Activated CD4-positive, CD25-positive, alpha-beta regulatory T cell (primary cell): ENCODE results near the gene FBN2.
"Not testable (repeated sequence)": the region's sequence is repeated elsewhere in the genome, so short reads cannot be mapped to it uniquely, and the experiment has no call there.

Experiments used
- DNase-seq, 4 experiments: peaks; one replicate each; lab custom pipeline; 2025; lab: John Stamatoyannopoulos, UW

Gene FBN2

DNA sequence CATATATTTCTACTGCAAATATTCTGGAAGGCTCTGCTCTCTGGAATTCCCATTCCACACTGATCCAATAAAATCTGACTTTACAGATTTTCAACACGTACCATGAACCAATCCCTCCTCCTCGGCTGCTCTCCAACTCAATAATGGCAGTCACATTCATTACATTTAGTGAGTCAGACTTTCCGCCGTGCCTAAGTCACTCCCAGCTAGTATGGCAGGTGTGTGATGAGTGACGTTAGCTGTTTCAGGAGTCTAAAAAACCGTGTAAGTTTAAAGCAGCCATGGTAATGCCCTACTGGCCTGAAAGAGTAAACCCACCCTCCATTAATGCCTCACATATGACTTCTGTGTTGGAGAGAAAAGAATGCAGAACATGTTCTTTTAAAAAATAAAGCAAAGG lies 3.3 kb downstream of the FBN2 start:
- no peak for DNase-seq

DNA sequence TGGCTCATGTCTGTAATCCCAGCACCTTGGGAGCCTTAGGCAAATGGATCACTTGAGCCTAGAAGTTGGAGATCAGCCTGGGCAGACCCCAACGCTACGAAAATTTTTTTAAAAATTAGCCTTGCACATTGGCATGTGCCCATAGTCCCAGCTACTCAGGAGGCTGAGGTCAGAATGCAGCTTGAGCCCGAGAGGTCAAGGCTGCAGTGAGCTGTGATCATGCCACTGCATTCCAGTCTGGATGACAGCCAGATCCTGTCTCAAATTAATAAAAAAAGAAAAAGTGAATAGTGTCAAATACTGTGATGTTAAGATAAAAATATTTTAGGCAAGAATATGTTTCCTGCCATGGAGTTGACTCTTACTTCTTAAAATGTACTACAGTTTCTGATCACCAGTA lies 5.3 kb downstream of the FBN2 start:
- no peak for DNase-seq

DNA sequence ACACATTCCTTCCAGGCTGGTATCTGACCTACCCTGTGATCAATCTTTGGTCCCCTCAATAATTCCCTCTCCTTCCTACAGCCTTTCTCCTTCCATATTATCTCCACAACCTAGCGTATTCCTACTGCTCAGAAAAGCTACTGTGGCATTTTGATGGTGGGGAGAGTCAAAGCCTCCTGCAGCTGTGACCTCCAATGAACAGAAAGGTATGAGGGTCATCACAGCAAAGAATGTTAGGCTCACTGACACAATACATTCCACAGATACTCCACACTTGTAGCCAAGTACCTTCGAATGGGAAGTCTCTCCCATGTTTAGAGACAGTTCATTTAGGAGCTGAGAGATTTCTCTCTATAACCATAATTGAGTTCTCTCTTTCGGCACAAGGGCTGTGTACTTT lies 5.9 kb downstream of the FBN2 start:
- no peak for DNase-seq

DNA sequence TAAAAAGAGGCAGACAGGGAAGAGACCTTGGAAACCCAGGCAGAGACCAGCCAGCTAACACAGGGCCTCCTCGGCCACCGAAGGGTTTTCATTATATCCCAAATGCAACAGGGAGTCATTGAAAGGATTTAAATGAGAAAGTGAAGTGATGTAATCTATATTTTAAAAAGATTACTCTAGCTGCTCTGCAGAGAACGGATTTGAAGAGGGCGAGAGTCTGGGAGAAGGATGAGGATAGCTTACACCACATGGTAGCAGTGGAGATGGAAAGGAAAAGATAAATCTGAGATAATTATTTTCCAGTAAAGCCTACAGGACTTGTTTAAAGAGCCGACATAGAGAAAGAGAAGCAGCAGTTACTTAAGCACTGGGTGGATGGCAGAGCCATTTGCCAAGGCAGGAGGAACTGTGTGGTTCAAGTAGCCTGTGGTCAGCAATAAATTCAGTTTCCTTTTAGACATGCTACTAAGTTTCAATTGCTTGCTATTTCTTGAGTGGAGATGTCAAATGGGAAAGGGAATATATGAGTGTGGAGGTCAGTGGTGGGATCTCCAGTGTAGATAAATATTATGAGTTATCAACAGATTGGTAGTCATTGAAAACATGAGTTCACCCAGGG lies 9.3 kb downstream of the FBN2 start:
- no peak for DNase-seq

DNA sequence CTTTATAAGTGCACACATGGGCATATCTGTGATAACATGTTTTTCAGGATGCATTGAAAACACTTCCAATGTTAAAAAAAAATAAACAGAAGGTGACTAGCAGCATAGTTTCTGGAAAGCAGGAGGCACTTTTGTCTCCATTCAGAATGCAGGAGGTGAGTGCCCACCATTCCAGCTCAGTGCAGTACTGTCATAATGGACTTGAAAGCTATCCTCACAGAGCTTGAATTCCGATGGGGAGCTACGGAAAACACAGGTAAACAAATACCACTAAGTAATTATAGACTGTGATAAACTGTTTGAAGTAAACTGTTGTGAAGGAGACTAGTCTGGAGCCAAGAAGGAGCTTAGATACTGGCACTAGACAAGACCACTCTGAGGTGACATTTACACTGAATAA lies 9.9 kb downstream of the FBN2 start:
- DNase-seq, result no peak

DNA sequence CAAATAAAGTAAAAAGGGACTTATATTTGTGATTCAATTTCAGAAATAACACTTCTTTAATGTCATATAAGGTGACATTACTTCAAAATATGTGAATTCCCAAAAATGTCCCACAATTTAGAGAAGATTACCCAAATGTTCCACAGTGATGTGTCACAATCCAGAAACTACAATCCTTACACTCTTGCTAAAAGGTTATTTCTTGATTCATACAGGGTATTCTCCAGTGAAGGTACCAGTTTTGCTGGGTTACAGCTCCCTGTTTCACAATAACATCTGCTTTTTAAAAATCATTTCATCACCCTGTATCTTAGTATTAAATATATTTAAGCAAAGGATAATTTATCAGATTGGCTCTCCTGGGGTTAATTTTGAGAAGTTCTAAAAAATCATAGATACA lies 11.0 kb downstream of the FBN2 start:
- DNase-seq, result no peak

DNA sequence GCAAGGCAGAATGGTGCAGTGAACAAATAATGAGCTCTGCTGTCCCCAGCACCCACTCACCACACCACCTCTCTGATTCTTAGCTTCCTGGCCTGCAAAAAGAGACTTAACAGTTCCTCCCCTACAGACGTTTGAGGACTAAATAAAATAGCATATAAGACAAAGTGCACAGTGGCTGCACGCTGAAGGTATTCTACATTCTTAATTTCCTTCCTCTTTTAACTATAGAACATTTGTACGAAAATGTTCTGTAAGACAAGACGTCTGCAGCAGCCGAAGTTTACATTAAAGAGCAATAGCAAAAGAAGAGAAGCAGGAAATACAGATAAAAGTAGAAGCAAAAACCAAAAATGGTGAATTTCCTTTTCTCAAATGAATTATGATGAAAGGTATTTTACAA lies 15.7 kb downstream of the FBN2 start:
- DNase-seq, result no peak

DNA sequence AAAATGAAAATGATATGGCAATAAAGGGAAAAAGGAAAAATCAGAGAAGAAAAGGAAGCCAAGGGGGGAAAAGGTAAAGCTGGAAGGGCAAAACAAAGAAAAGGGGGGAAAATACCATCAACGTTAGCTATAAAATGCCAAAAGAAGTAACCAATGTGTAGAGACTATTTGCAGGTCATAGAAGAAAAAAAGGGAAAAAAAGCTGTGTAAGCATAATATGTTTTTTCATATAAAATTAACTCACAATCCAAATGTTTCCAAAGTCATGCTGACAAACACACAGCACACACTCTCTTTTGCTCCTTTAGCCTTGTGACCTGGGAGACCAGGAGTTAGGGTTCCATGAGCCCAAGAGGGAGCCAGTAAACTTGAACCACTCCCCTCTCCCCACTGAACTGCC lies 18.2 kb downstream of the FBN2 start:
- no peak for DNase-seq

DNA sequence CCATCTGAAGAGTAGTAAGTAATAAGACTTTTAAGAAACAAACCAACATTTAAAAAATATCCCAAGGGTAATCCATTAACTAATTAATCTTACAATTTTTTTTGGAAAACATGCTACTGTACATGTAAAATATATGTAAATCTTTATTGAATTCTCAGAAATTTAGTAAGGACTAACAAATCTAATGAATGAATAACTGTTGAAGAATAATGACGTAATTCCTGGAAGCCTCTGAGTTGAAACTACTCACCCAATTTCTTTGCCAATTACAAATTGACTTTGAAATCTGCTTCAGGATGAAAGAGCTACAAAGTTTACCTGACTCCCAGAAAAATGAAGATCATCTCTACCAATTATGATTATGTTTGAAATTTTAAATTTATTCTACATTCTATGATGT lies 21.1 kb downstream of the FBN2 start:
- DNase-seq, result no peak

DNA sequence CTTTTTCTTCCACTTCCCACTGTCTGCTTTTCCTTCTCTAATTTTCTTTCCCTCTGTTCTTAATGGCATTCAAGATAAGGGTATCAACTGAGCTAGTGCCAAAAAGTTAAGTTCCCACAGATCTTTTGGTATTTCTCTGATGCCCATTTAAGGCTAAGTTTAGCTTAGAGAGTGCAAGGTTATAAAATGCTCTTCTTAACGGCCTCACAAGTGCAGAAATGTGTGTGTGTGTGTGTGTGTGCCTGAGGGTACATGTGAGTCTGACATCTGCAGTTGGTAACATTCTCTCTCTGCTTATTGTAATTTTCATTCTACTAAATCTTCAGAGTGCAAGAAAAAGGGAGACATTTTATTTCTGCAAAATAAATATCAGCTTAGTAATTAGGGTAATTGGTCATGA lies 24.2 kb downstream of the FBN2 start:
- no peak for DNase-seq

DNA sequence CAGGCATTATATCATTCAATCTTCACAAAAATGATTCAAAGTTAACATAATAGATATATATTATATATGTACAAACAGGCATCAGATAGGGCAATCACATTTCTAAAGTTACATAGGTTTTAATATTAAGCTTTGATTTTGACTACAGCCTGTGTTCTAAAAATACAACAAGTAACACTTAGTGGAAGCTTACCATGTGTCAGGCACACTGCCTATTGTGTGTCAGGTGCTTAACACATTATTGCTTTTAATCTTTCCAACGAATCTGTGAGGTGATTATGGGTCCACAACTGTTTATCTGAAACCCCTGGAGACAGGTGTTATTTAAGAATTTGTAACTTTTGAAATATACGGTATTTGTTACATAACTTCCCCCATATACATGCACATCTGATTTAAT lies 25.2 kb downstream of the FBN2 start:
- no peak for DNase-seq

DNA sequence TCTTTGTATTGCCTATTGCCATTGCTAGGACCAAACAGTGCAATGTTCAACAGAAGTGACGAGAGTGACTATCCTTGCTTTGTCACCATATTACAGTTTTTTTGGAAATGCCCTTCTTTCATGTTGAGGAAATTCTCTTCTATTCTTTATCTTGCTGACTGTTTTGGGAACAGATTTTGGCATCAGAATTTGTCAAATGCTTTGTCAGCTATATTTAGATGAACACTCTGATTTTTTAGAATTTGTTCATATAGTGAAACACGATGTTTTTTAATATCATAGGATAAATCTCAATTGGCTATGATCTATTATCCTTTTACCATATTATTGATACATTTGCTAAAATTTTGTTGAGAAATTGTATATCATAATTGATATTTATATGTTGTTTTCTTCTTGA lies 31.4 kb downstream of the FBN2 start:
- no peak for DNase-seq

DNA sequence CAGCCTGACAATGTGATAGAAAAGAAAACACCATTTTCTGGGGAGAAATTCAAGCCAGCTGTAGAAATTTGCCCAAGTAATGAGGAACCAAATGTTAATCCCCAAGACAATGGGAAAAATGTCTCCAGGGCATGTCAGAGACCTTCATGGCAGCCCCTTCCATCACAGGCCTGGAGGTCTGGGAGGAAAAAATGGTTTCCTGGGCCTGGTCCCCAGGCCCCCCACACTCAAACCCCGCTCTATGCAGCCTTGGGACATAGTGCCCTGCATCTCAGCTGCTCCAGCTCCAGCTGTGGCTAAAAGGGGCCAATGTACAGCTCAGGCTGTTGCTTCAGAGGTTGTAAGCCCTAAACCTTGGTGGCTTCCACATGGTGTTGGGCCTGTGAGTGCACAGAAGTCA lies 34.3 kb downstream of the FBN2 start:
- DNase-seq, result not testable (repeated sequence)

DNA sequence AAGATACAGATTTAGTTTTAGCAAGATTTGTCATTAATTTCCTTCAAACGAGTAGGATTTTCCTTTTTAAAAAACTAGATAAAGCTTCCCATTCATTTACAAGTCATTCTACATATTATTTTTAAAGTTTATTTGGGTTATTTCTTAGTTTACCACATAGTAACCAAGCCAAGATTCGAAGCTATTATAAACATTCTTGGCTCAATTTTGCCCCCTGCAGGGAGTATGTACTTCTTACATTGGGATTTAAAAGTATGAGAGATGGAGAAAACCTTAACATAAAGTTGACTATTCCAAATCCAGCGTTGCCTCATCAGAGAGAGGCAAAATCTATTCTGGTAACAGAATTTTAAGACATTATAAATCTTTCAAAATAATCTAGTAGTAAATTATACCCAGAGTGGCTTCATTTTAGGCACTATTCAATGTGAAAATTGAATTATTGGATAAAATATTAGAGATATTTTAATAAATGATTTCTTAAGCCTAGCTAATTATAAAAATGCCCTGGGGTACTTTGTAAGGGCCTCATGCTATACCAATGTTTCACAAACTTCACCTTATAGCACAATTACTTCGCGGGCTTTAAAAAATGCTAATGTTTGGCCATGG lies 39.1 kb downstream of the FBN2 start:
- DNase-seq, result no peak

DNA sequence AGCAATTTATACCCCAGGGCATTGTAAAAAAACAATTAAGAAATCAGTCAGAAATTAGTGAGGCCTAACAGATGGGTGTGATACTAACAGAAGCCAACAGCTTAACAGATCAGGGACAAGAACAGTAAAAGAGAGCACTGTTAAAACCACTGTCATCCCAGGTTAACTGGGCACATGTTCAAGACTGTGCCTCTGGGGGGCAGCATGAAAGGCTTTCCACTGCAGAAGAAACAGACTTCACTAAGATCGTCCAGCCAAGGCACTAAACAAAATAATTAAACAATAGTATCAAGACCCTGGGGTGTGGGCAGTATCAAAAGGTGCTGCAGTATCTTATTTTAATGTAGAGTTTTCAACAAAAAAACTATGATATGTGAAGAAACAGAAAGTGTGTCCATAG lies 43.5 kb downstream of the FBN2 start:
- DNase-seq, result no peak

DNA sequence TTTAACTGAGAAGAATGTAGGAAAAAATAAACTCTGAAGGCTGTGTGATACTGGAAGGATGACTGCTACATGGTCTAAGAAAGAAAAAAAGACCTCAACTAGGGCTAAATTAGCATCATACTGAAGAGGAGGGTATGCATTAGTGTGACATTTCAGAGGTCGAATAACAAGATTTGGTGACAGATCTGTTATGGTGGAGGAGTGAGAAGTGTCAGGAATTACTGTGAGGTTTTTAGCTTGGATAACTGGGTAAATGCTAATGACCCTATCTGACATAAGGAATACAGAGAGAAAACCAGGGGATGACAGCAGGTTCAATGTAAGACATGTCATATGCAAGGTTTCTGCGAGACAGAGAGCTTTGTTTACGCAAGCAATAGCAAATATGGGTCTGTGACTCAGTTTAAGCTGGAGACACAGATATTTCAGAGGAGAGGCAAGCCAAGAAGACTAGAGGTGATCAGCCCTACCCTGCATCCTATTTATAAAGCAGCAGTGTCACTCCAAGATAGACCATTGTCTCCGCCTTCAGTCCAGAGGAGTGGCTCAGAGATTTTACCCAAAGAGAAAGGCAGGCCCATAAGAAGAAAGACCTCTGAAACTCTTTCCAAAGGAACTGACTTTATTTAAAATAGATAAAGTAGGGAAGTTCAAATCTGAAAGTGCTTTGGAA lies 44.3 kb downstream of the FBN2 start:
- DNase-seq, result no peak

DNA sequence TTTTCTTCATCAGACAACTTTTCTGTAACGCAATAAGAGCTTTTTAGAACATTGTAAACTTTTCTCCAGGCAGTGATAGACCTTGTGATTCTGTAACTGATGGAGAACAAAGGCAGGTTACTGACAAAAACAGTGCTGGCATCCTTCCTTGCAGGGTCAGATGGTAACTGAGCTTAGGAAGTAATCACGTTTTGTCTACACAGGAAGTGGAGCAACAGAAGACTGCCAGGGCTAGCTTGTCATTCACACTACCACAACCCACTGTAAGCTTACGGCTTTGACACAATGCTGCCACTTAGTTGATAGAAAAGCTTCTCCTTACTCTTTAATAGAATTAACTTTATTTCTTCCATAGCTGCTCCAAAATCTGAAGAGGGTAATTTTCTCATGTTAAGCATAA lies 46.8 kb downstream of the FBN2 start:
- no peak for DNase-seq

DNA sequence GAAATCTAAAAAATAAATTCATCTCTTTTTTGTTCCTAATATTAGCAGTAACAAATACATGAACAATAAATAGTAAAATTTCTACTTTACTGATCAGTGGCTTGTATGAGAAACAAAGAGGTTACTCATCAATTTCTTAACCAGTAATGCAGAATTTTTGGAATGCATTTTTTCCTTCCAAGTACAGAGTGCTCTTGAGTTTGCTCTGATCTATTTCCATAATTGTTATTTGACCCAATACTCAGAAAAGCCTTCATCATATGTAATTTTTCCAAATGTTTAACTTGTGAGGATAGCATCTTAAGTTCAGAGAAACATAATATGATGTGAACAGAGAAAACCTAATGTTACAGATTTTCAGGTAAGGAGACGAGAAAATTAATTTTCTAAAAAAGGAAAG lies 47.3 kb downstream of the FBN2 start:
- DNase-seq, result no peak

DNA sequence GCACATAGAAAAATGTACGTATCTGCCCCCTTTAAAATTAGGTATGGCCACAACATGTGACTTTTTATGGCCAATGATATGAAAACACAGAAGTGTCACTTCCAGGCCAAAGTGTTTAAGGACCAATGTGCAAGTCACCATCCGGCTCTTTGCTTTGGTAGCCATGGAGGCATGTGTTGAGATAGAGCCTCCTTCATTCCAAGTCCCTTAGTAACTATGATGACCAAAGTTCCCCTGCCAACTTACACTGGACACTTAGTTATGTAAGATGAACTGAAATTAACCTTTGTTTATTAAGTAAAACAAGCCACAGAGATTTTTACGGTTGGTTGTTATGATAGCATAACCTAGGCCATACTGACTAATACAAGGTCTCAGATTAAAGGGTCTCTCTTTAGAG lies 51.0 kb downstream of the FBN2 start:
- DNase-seq, result no peak

DNA sequence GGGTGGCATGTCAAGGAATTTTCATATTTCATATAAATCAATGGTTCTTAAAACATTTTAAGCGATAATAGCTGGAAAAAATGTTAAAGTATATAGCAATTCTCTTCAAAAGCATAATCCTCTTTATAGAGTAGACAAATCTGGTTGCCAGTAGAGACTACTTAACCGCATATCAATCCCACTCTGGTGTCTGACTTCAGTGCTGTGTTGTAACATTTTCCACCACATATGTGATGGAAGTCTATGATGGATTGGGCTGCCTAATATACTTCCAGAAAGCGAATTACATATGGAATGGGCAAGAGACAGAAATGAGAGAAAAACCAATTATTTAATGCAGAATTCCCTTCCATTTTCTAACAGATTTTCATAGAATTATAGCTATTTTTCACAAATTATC lies 54.3 kb downstream of the FBN2 start:
- no peak for DNase-seq

DNA sequence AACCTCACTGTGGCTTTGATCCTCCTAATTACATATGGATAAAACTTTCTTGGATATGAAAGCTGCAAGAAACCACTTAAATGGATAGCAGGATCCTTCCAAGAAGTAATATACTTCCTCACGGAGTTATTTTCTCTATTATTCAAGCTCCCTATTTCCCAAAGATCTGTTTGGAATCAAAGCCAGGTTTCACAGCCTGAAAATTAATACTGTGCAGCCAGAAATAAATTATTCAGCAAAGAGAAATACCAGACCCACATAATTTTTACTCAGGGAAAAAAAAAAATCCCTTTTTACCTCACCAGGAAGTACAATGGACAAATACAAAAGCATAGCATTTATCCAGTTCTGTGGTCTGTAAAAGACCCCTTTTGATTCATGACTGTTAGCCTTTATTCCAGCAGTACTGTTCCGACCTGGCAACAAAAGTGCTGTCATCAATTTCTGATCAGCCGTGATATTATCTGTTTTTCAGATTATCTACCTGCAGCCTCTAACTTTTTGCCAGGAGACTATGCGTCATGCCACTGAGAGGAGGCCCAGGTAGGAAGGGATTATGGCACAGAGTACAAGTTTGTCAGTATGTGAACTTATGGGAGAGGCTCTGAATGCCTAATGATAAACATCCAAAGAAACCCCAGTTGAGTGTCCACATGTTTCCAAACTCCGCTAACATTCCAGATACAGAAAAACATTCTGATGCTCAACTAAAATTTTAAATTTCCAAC lies 57.0 kb downstream of the FBN2 start:
- no peak for DNase-seq

DNA sequence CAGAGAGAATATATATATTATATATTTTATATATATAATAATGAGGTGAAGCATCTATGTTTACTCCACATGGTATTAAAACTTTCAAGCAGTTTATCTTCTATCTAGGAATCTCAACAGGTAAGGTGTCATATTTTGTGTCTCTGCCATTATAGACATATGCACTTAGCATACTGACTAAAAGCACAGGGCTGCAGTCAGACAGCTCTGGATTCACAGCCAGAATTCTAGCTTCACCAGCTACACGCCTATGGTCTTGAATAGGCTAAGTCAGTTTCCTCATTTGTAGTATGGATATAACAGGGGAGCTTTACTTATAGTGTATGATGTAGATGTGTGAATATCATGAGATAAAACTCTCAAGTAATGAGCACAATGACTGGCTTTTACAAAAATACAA lies 57.9 kb downstream of the FBN2 start:
- no peak for DNase-seq
